ENCODE measurements around the gene YIPF3. TPM values are rescaled to one million over a fixed set of nuclear protein-coding genes. Genes with fewer than 3 reads are reported as not detected.

The YIPF3 gene
- polyA plus RNA-seq, 1 donor (not counting 4 experiments of a cell fraction or from before 2014, with no cell fraction given): 136 TPM

DNA sequence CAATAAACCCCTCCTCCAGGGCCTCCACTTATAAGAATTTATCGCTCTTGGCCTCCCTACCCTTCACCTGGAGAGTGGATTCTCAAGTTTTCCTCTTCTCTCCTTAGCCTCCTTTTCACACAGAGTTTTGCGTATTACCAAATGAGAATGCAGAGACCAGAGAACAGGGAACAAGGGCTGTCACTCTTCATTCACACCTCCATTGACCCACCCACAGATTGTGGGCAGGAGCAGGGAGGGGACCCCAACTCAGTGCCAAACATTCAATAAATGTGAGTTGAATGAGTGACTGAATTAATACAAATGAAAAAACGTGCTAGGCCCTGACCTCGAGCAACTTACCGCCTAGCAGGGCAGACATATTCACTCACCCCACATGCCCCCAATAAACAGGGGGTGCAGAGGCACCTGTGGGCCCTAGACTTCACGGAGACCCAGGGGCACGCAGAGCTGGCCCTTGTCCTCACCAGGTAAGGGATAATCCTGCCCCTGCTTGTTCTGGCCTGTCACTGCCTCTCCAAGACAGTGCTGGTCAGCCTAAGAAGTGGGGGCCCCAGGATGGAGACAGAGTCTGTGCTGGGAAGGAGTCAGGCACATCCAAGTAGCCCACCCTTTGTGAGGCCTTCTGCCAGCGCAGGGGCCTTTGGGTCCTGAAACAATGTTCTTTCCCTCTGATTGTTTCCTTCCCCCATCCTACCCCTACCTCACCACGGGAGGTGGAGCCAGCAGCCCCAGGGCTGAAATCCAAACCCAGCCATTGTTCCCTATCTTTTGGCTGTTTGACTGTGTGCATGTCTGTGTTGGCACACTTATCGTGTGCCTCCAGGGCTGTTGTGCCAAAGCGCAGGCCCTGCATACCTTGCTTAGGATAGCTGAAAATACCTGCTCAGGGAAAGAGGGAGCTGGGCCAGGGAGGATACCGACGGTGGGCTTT, 47.7 kb downstream of the YIPF3 start:
- dilution Hi-C loops (cut with MboI; ENCODE audit: extremely low pct_ligation_motif_present, low sequenced_read_pairs): no loop called here
- Histone ChIP-seq H4K20me1 (ENCODE audit: control insufficient read depth, extremely low read depth, insufficient read depth, low read length) (no peaks in the 10 kb centered on the region), H3K9me3 (ENCODE audit: control insufficient read depth, low read depth, low read length) (no peaks in the 10 kb centered on the region), H3K79me2 (ENCODE audit: control insufficient read depth, insufficient read depth, low read length) (no peaks in the 10 kb centered on the region), H3K4me3 (ENCODE audit: control insufficient read depth in 2 of 3, extremely low read depth in 1 of 3, insufficient read depth in 2 of 3, low read depth in 1 of 3, low read length in 3 of 3) (no peak overlapping the region), H2AFZ (ENCODE audit: control insufficient read depth, low read length) (peak overlapping the region; percentile 58), H3K4me1 (ENCODE audit: control insufficient read depth, extremely low read depth, insufficient read depth, low read length) (peaks cover 29% of the 10 kb centered on the region), H3K27ac (ENCODE audit: control insufficient read depth, insufficient read depth, low read length) (no peak overlapping the region), H3K27me3 (ENCODE audit: control insufficient read depth, extremely low read depth, insufficient read depth, low read length) (no peaks in the 10 kb centered on the region), H3K36me3 (ENCODE audit: control insufficient read depth in 2 of 2, extremely low read depth in 1 of 2, insufficient read depth in 2 of 2, low read length in 2 of 2) (no peaks in the 10 kb centered on the region), H3K9ac (ENCODE audit: control insufficient read depth, extremely low read depth, insufficient read depth, low read length) (no peak overlapping the region), H3K9me1 (ENCODE audit: control insufficient read depth, extremely low read depth, insufficient read depth, low read length) (no peaks in the 10 kb centered on the region), H3K4me2 (ENCODE audit: control insufficient read depth, extremely low read depth, insufficient read depth, low read depth, low read length) (peak overlapping the region; percentile 49)
- DNase-seq (ENCODE audit: low read depth, low spot score): no peak
- FAIRE-seq: peak; percentile 60
- TF ChIP-seq EZH2 (IDR thresholded peaks at IDR 0.05; ENCODE audit: low read length) (no peak), CTCF (optimal IDR thresholded peaks at IDR 0.05 in 1 of 3, IDR thresholded peaks at IDR 0.05 in 1 of 3, conservative IDR thresholded peaks at IDR 0.05 in 1 of 3; ENCODE audit: extremely low read depth in 1 of 3, insufficient read depth in 2 of 3, low read length in 3 of 3) (no peak)

DNA sequence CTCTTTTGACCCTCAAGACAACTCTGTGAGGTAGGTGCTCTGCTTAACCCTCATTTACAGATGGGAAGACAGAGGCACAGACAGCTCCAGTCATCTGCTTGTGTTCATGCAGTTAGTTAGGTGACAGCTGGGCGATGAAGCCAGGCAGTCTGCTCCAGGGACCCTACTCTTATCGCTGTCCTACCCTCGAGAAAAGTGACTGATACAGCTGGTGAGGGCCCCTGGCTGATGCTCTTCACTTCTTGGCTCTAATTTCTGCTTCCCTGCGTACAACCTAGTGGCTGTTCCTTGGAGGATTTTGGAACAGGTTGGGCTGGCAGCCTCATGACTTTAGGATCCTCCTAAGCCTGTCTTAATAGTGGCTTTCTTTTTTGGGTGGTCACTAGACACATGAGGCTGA, 48.5 kb downstream of the YIPF3 start:
- no peaks in the 10 kb centered on the region for H3K79me2 ChIP-seq (ENCODE audit: control insufficient read depth, insufficient read depth, low read length)
- no peaks in the 10 kb centered on the region for H3K9me1 ChIP-seq (ENCODE audit: control insufficient read depth, extremely low read depth, insufficient read depth, low read length)
- no peaks in the 10 kb centered on the region for H3K27me3 ChIP-seq (ENCODE audit: control insufficient read depth, extremely low read depth, insufficient read depth, low read length)
- no peak overlapping the region for H3K4me2 ChIP-seq (ENCODE audit: control insufficient read depth, extremely low read depth, insufficient read depth, low read depth, low read length)
- no peak overlapping the region for H3K9ac ChIP-seq (ENCODE audit: control insufficient read depth, extremely low read depth, insufficient read depth, low read length)
- DNase-seq (ENCODE audit: low read depth, low spot score) (no peak), FAIRE-seq (no peak)
- H4K20me1 ChIP-seq (ENCODE audit: control insufficient read depth, extremely low read depth, insufficient read depth, low read length): no peaks in the 10 kb centered on the region
- no peak for TF ChIP-seq CTCF (optimal IDR thresholded peaks at IDR 0.05 in 1 of 3, IDR thresholded peaks at IDR 0.05 in 1 of 3, conservative IDR thresholded peaks at IDR 0.05 in 1 of 3; ENCODE audit: extremely low read depth in 1 of 3, insufficient read depth in 2 of 3, low read length in 3 of 3)
- TF ChIP-seq EZH2 (IDR thresholded peaks at IDR 0.05; ENCODE audit: low read length): no peak
- no peak overlapping the region for H3K4me3 ChIP-seq (ENCODE audit: control insufficient read depth in 2 of 3, extremely low read depth in 1 of 3, insufficient read depth in 2 of 3, low read depth in 1 of 3, low read length in 3 of 3)
- no peak overlapping the region for H3K27ac ChIP-seq (ENCODE audit: control insufficient read depth, insufficient read depth, low read length)
- H3K9me3 ChIP-seq (ENCODE audit: control insufficient read depth, low read depth, low read length): no peaks in the 10 kb centered on the region
- no peak overlapping the region for H2AFZ ChIP-seq (ENCODE audit: control insufficient read depth, low read length)
- no peaks in the 10 kb centered on the region for H3K36me3 ChIP-seq (ENCODE audit: control insufficient read depth in 2 of 2, extremely low read depth in 1 of 2, insufficient read depth in 2 of 2, low read length in 2 of 2)
- dilution Hi-C loops (cut with MboI; ENCODE audit: extremely low pct_ligation_motif_present, low sequenced_read_pairs): no loop called here
- H3K4me1 ChIP-seq (ENCODE audit: control insufficient read depth, extremely low read depth, insufficient read depth, low read length): peaks cover 29% of the 10 kb centered on the region
